ENCODE data around the gene COPE.
"Not testable (repeated sequence)": the region's sequence is repeated elsewhere in the genome, so short reads cannot be mapped to it uniquely, and the experiment has no call there.

The COPE gene

DNA sequence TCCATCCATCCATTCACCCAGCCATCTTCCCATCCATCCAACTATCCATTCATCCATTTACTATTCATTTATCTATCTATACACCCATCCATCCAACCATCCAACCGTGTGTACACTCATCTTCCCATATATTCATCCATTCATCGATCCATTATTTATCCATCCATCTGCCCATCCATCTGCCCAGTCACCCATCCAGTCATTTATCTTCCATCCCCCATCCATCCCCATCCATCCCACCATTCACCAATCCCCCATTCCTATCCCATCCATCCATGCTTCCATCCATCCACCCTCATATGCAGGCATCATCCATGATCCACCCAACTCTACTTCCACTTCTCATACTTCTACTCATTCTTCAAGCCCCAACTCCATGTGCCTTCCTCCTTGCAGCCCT is 35.9 kb upstream of the COPE start:
- DNase-seq (ENCODE audit: extremely low read depth, low read depth), result no peak
- TF ChIP-seq, protein P1, sequence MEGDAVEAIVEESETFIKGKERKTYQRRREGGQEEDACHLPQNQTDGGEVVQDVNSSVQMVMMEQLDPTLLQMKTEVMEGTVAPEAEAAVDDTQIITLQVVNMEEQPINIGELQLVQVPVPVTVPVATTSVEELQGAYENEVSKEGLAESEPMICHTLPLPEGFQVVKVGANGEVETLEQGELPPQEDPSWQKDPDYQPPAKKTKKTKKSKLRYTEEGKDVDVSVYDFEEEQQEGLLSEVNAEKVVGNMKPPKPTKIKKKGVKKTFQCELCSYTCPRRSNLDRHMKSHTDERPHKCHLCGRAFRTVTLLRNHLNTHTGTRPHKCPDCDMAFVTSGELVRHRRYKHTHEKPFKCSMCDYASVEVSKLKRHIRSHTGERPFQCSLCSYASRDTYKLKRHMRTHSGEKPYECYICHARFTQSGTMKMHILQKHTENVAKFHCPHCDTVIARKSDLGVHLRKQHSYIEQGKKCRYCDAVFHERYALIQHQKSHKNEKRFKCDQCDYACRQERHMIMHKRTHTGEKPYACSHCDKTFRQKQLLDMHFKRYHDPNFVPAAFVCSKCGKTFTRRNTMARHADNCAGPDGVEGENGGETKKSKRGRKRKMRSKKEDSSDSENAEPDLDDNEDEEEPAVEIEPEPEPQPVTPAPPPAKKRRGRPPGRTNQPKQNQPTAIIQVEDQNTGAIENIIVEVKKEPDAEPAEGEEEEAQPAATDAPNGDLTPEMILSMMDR (IDR thresholded peaks at IDR 0.05; ENCODE audit: low read depth, low read length, missing control alignments), result no peak
- H3K4me3 ChIP-seq (replicated peaks; ENCODE audit: low read depth, low read length), result no peak overlapping the region

DNA sequence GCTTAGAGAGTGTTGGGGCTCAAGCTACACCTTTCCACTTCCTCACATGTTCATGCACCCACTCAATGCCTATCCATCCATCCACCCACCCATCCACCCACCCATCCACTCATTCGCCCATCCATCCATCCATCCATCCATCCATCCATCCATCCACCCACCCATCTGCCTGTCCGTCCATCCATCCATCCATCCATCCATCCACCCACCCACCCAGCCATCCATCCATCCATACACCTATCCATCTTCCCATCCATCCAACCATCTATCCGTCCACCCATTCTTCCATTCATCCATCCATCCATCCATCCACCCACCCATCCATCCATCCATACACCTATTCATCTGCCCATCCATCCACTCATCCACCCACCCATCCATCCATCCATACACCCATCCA is 34.9 kb upstream of the COPE start:
- no peak overlapping the region for H3K4me3 ChIP-seq (replicated peaks; ENCODE audit: low read depth, low read length)
- TF ChIP-seq, protein P1 (IDR thresholded peaks at IDR 0.05; ENCODE audit: low read depth, low read length, missing control alignments), result no peak
- DNase-seq (ENCODE audit: extremely low read depth, low read depth), result no peak

DNA sequence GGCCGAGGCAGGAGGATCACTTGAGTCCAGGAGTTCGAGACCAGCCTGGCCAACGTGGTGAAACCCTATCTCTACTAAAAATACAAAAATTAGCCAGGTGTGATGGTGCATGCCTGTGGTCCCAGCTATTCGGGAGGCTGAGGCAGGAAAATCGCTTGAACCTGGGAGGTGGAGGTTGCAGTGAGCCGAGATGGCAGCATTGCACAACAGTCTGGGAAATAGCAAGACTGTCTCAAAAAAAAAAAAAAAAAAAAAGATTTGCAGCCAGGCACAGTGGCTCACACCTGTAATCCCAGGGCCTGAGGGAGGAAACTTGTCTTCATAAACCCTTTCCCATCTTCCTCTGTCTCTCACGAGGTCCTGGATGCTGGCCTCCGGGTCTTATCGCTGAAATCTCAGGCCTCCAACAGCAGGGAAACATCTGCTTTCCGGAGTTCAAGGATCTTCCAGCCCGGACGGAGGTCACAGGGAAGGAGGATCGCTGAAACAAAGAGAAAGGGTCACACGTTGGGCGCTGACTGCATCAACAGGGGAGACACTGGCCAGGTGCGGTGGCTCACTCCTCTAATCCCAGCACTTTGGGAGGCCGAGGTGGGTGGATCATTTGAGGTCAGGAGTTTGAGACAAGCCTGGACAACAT is 33.3 kb upstream of the COPE start:
- DNase-seq (ENCODE audit: extremely low read depth, low read depth); H3K4me3 ChIP-seq (replicated peaks; ENCODE audit: low read depth, low read length): not testable (repeated sequence)

DNA sequence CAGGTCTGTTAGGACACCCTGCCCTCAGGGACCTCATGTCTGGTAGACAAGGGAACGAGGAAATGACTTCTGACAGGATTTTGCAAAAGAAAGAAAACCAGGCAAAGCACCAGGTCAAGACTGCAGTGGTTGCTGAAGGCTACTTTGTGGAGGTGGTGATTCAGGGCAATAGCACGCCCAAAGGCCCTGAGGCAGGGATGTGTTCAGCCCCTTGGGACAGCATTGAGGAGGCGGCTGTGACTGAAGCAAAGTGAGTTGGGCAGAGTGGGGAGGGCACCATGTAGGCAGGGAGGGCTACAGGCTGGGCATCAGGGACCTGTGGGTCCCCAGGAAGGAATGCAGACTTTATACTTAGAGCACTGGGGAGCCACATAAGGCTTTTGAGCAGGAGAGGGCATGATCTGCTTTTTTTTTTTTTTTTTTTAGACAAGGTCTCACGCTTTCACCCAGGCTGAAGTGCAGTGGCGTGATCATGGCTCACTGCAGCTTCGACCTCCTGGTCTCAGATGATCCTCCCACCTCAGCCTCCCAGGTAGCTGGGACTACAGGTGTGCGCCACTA is 32.6 kb upstream of the COPE start:
- peak; percentile 21 for DNase-seq (ENCODE audit: extremely low read depth, low read depth)

DNA sequence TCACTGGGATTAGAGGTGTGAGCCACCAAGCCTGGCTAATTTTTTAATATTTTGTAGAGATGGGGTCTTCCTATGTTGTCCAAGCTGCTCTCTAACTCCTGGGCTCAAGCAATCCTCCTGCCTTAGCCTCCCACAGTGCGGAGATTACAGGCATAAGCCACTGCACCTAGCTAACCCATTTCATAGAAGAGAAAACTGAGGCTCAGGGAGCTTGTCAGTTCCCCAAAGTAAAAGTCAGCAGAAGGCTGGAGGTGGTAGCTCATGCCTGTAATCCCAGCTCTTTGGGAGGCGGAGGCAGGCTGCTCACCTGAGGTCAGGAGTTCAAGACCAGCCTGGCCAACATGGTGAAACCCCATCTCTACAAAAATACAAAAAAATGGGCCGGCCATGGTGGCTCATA is 30.7 kb upstream of the COPE start:
- TF ChIP-seq, protein P1 (IDR thresholded peaks at IDR 0.05; ENCODE audit: low read depth, low read length, missing control alignments), result no peak
- no peak overlapping the region for H3K4me3 ChIP-seq (replicated peaks; ENCODE audit: low read depth, low read length)

More for the DNA sequence above, 32.6 kb upstream of the COPE start:
- TF ChIP-seq, protein P1 (IDR thresholded peaks at IDR 0.05; ENCODE audit: low read depth, low read length, missing control alignments), result no peak
- H3K4me3 ChIP-seq (replicated peaks; ENCODE audit: low read depth, low read length), result no peak overlapping the region

DNA sequence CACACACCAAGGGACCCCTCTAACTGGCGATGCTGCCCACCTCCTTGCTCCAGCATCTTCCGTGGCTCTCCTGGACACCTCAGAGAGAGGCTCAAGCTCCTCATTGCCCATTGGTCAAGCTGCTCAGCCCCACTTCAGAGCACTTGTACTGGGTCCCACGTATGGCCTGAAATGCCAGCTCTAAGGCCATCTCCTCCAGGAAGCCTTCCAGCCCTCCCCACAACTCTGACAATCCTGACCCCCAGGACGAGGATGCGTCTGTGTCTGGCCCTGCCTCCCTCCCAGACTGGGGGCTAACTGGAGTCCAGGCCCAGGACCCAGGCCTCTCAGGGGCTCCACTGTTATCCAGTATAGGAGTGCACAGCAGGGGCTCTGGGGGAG is 29.8 kb upstream of the COPE start:
- no peak overlapping the region for H3K4me3 ChIP-seq (replicated peaks; ENCODE audit: low read depth, low read length)
- TF ChIP-seq, protein P1 (IDR thresholded peaks at IDR 0.05; ENCODE audit: low read depth, low read length, missing control alignments), result no peak
- no peak for DNase-seq (ENCODE audit: extremely low read depth, low read depth)

More for the DNA sequence above, 30.7 kb upstream of the COPE start:
- no peak for DNase-seq (ENCODE audit: extremely low read depth, low read depth)

DNA sequence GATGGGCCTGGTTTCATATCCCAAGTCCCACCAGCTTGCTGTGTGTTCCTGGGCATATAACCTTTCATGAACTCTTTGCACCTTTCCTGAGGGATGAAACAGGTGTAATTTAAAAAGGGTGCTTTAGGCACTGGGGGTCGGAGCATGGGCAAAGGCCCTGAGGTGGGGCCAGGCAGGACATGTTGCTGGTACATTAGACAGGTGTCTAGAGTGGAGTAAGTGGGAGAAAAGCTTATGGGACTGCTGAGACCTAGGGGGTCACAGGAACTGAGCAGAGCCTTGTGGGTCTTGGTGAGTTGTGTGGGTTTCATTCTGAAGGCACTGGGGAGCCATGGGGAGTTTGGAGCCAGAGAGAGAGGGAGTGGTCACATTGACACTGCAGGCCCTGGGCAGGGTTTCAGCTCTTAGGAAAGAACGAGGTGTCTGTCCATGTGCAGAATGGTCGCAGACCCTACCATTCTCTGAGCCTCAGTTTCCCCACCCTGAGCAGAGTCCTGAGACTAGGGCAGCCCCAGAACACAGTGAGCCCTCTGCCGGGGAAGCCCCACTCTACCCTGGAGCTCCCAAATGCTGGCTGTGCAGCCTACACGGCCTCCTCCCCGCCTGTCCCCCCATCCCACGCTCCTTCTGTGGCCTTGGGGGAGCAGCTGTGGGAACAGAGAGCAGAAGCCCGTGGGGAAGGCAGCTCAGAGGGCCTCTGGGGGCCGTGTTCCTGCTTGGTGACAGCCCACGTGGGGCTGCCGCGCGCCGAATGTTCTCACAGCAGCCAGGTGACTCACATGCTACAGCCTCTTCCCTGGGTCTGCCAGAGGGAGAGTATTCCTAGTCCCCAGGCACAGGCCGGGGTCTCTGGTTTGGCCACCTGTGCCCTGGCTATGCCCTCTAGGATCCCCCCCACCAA is 29.1 kb upstream of the COPE start:
- no peak for DNase-seq (ENCODE audit: extremely low read depth, low read depth)
- TF ChIP-seq, protein P1 (IDR thresholded peaks at IDR 0.05; ENCODE audit: low read depth, low read length, missing control alignments), result no peak
- H3K4me3 ChIP-seq (replicated peaks; ENCODE audit: low read depth, low read length), result no peak overlapping the region

Measured in HFF-Myc (cell line).